PC-3 (cell line): ENCODE results near the gene ERGIC2. TPM values are rescaled to one million over a fixed set of nuclear protein-coding genes. Genes with fewer than 3 reads are reported as not detected.

Source experiments
- ATAC-seq: fragments of 200-7000 bp; cut with Tn5 transposase; 2 replicates; pipeline ENCODE4 v1.9.1; 2020; ENCODE audit warnings: mild to moderate bottlenecking, moderate library complexity
- BruUV-seq: library from RNA; stranded (reverse); fragments of 400-500 nt; replicated peaks from 2 replicates; lab custom pipeline; 2021; lab: Mats Ljungman, UMichigan
- CTCF ChIA-PET: fragments of 300-600 bp; sonication (Branson Sonifier 250); formaldehyde crosslinking; loops from one replicate; lab custom pipeline; 2022; ENCODE audit warnings: antibody characterized with exemption; lab: Charles Lee
- POLR2A ChIA-PET: fragments of 300-600 bp; sonication (Branson Sonifier 250); formaldehyde crosslinking; loops from one replicate; lab custom pipeline; 2022; ENCODE audit warnings: antibody characterized with exemption; ENCODE audit not compliant: unreplicated experiment; lab: Charles Lee
- DNase-seq: peaks from one replicate; pipeline ENCODE4 v3.0.0-alpha.2; 2015
- H2AFZ ChIP-seq: fragments of 300-600 bp; sonication (generic); 2 replicates; pipeline ENCODE4 v1.6.0; 2016; ENCODE audit warnings: antibody characterized with exemption, low read length
- H3F3A ChIP-seq: fragments of 300-600 bp; sonication (generic); one replicate; pipeline ENCODE4 v1.6.0; 2017; ENCODE audit warnings: antibody characterized with exemption, low read length, control low read depth, mild to moderate bottlenecking; ENCODE audit not compliant: unreplicated experiment
- H3K27ac ChIP-seq: fragments of 300-600 bp; sonication (generic); 2 replicates; pipeline ENCODE4 v1.5.1; 2016; ENCODE audit warnings: mild to moderate bottlenecking, low read length
- H3K27me3 ChIP-seq: fragments of 300-600 bp; sonication (generic); 2 replicates; pipeline ENCODE4 v1.6.1; 2016; ENCODE audit warnings: low read length, mixed read lengths
- H3K36me3 ChIP-seq: fragments of 300-600 bp; sonication (generic); 2 replicates; pipeline ENCODE4 v1.6.1; 2016; ENCODE audit warnings: low read depth, mixed run types, low read length, mixed read lengths
- H3K4me1 ChIP-seq: fragments of 300-600 bp; sonication (generic); 2 replicates; pipeline ENCODE4 v1.5.1; 2016; ENCODE audit warnings: low read length; ENCODE audit not compliant: insufficient read depth
- H3K4me2 ChIP-seq: fragments of 300-600 bp; sonication (generic); 2 replicates; pipeline ENCODE4 v1.6.0; 2016; ENCODE audit warnings: low read length
- H3K4me3 ChIP-seq: fragments of 300-600 bp; sonication (generic); 2 replicates; pipeline ENCODE4 v1.5.1; 2016; ENCODE audit warnings: mild to moderate bottlenecking, low read length, mixed read lengths
- H3K79me2 ChIP-seq: fragments of 300-600 bp; sonication (generic); 2 replicates; pipeline ENCODE4 v1.6.1; 2017; ENCODE audit warnings: low read length, mixed read lengths
- H3K9ac ChIP-seq: fragments of 300-600 bp; sonication (generic); 2 replicates; pipeline ENCODE4 v1.6.0; 2016; ENCODE audit warnings: mild to moderate bottlenecking, low read length
- H3K9me2 ChIP-seq: fragments of 300-600 bp; sonication (generic); replicated peaks from 2 replicates; pipeline ENCODE4 v1.6.1; 2016; ENCODE audit warnings: mixed run types, low read length, mixed read lengths
- H3K9me3 ChIP-seq: fragments of 300-600 bp; sonication (generic); 2 replicates; pipeline ENCODE4 v1.6.1; 2016; ENCODE audit warnings: low read length, mixed read lengths
- H4K20me1 ChIP-seq: fragments of 300-600 bp; sonication (generic); 2 replicates; pipeline ENCODE4 v1.6.1; 2016; ENCODE audit warnings: low read length, mixed read lengths
- EZH2 ChIP-seq: fragments of 300-600 bp; sonication (generic); IDR thresholded peaks from one replicate; pipeline ENCODE4 v1.6.1; 2017; ENCODE audit warnings: antibody characterized with exemption, mild to moderate bottlenecking, low read length; ENCODE audit not compliant: unreplicated experiment
- EZH2phosphoT487 ChIP-seq: fragments of 300-600 bp; sonication (generic); IDR thresholded peaks from 2 replicates; pipeline ENCODE4 v1.6.1; 2018; ENCODE audit warnings: mild to moderate bottlenecking, antibody characterized with exemption, low read length, borderline replicate concordance
- intact Hi-C: fragments of 100-400 bp; cut with micrococcal nuclease; formaldehyde crosslinking; loops from 2 replicates; pipeline ENCODE4 v1.9.0; 2023
- total RNA-seq: library from RNA; depleted of rRNA; stranded (reverse); fragments of >200 nt; gene quantifications from 2 replicates; pipeline ENCODE4 v1.2.3, GENCODE V29; 2014
- TF ChIP-seq, protein P1 (sequence below): fragments of 300-600 bp; sonication (generic); conservative IDR thresholded peaks from 2 replicates; pipeline ENCODE4 v1.5.1; 2017; ENCODE audit warnings: antibody characterized with exemption, low read depth, mild to moderate bottlenecking, low read length

Gene ERGIC2
- total RNA-seq, 1 experiment from 2014 or later, result 184 TPM

DNA sequence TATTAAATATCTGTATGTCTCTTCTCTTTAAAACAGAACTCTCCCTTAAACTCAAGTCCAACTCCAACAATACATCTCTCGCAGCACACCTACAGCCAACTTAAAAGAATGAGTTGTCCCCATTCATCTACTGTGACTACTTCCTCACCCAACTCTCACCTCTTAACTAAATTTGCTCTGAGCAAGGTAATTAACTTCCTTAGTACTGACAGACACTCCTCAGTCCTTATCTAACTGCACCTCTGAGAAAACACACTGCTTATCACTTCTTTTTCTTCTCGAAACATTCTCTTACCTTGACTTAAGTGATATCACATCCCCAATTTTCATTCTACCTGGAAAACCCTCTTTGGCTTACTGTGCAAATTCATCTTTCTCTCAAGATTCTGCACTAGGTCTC is 7.0 kb downstream of the ERGIC2 start:
- intact Hi-C loops, result no loop called here
- DNase-seq (no peak), ATAC-seq (no peak)
- Histone ChIP-seq H3K36me3 (peaks cover 46% of the 10 kb centered on the region), H4K20me1 (peaks cover 55% of the 10 kb centered on the region), H3K27ac (no peak overlapping the region), H3K9me2 (no peaks in the 10 kb centered on the region), H3K79me2 (peaks cover 75% of the 10 kb centered on the region), H3K9ac (no peak overlapping the region), H3K4me1 (peaks cover 6% of the 10 kb centered on the region), H3K4me2 (no peak overlapping the region), H2AFZ (no peak overlapping the region), H3F3A (no peaks in the 10 kb centered on the region), H3K4me3 (no peak overlapping the region), H3K27me3 (no peaks in the 10 kb centered on the region), H3K9me3 (no peaks in the 10 kb centered on the region)
- BruUV-seq, result no TSS peak
- ChIA-PET CTCF (no interaction called here), POLR2A (interaction anchor here (0.6 kb wide), 2 partner anchors 143 to 1423 kb away, joined by 3 to 4 read pairs; no protein-coding TSS in a partner anchor)
- TF ChIP-seq EZH2phosphoT487, result no peak
- no peak for TF ChIP-seq EZH2
- TF ChIP-seq, protein P1, sequence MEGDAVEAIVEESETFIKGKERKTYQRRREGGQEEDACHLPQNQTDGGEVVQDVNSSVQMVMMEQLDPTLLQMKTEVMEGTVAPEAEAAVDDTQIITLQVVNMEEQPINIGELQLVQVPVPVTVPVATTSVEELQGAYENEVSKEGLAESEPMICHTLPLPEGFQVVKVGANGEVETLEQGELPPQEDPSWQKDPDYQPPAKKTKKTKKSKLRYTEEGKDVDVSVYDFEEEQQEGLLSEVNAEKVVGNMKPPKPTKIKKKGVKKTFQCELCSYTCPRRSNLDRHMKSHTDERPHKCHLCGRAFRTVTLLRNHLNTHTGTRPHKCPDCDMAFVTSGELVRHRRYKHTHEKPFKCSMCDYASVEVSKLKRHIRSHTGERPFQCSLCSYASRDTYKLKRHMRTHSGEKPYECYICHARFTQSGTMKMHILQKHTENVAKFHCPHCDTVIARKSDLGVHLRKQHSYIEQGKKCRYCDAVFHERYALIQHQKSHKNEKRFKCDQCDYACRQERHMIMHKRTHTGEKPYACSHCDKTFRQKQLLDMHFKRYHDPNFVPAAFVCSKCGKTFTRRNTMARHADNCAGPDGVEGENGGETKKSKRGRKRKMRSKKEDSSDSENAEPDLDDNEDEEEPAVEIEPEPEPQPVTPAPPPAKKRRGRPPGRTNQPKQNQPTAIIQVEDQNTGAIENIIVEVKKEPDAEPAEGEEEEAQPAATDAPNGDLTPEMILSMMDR, result no peak

DNA sequence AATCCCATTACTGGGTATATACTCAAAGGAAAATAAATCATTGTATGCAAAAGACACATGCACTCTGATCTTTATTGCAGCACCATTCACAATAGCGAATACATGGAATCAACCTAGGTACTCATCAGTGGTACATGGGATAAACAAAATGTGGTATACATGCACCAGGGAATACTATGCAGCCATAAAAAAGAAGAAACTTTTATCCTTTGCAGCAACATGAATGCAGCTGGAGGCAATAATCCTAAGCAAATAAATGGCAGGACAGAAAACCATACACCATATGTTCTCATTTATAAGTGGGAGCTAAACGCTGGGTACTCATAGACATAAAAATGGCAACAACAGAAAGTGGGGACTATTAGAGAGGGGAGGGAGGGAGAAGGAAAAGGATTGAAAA is 15.9 kb downstream of the ERGIC2 start:
- H3K27me3 ChIP-seq, result no peaks in the 10 kb centered on the region
- BruUV-seq, result no TSS peak
- no peaks in the 10 kb centered on the region for H3K9me3 ChIP-seq
- no peaks in the 10 kb centered on the region for H3F3A ChIP-seq
- CTCF ChIA-PET, result no interaction called here
- H3K36me3 ChIP-seq, result peaks cover 82% of the 10 kb centered on the region
- H3K79me2 ChIP-seq, result peaks cover 6% of the 10 kb centered on the region; the same call in 1 of the 2 replicates
- no peaks in the 10 kb centered on the region for H3K9me2 ChIP-seq
- POLR2A ChIA-PET, result no interaction called here
- H3K4me1 ChIP-seq, result no peaks in the 10 kb centered on the region
- TF ChIP-seq, protein P1, result no peak
- TF ChIP-seq EZH2phosphoT487, result no peak
- TF ChIP-seq EZH2, result no peak
- H3K4me3 ChIP-seq, result no peak overlapping the region
- H3K9ac ChIP-seq, result no peak overlapping the region
- no peak overlapping the region for H3K4me2 ChIP-seq
- intact Hi-C loops, result no loop called here
- peaks cover 6% of the 10 kb centered on the region; the same call in 1 of the 2 replicates for H4K20me1 ChIP-seq
- DNase-seq (no peak), ATAC-seq (no peak)
- H2AFZ ChIP-seq, result no peak overlapping the region
- H3K27ac ChIP-seq, result no peak overlapping the region

DNA sequence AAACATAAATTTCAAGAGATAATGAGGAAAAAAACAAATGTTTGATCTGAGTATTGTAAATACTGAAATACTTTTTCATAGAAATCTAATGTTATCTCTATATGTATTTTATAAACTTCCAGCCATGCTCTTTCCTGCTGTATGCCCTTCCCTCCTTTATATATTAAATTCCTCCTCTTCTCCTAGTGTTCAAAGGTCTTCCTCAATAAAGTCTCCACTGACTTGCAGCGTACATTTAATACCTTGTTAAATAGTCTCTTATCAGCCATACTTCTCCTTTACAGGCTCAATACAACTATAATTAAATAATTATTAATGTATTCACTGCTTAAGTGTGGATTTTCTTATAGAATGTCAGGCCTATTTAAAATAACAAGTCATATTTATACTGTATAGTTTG is 26.0 kb downstream of the ERGIC2 start:
- peaks cover 8% of the 10 kb centered on the region for H3K4me1 ChIP-seq
- no TSS peak for BruUV-seq
- CTCF ChIA-PET, result interaction anchor here (0.6 kb wide), 1 partner anchor 18 kb away, joined by 3 read pairs; no protein-coding TSS in a partner anchor

More for the DNA sequence above, 26.0 kb downstream of the ERGIC2 start:
- peaks cover 77% of the 10 kb centered on the region for H3K36me3 ChIP-seq
- no peaks in the 10 kb centered on the region for H3F3A ChIP-seq
- H4K20me1 ChIP-seq, result peaks cover 13% of the 10 kb centered on the region; the same call in 1 of the 2 replicates
- no peaks in the 10 kb centered on the region for H3K9me2 ChIP-seq
- H3K9ac ChIP-seq, result no peak overlapping the region
- intact Hi-C loops, result loop anchor here (1.0 to 2.0 kb wide), 2 partner anchors 9 to 14 kb away; no protein-coding TSS in a partner anchor
- ATAC-seq (no peak), DNase-seq (no peak)
- H3K27ac ChIP-seq, result no peak overlapping the region
- TF ChIP-seq EZH2 (no peak), EZH2phosphoT487 (no peak)
- TF ChIP-seq, protein P1, result no peak
- no peaks in the 10 kb centered on the region for H3K9me3 ChIP-seq
- no peak overlapping the region for H3K4me3 ChIP-seq
- H3K4me2 ChIP-seq, result no peak overlapping the region
- no peak overlapping the region for H2AFZ ChIP-seq
- POLR2A ChIA-PET, result no interaction called here
- no peaks in the 10 kb centered on the region for H3K27me3 ChIP-seq
- no peaks in the 10 kb centered on the region for H3K79me2 ChIP-seq
